Umbilical cord (tissue), 2 donors: ENCODE measurements around the gene PLCB1. TPM values are rescaled to one million over a fixed set of nuclear protein-coding genes. Genes with fewer than 3 reads are reported as not detected.
A peak's percentile ranks its signal among the peaks of the same experiment; 100 is the strongest.

Experiments
- DNase-seq: peaks from one replicate; pipeline ENCODE4 v3.0.0-alpha.2; 2015; ENCODE audit warnings: low spot score
- total RNA-seq: library from RNA; depleted of rRNA; stranded (reverse); fragments of >200 nt; gene quantifications from one replicate; pipeline ENCODE4 v1.2.3, GENCODE V29; 2014; ENCODE audit warnings: low replicate concordance; ENCODE audit not compliant: insufficient read depth

PLCB1 gene
- total RNA-seq, 1 donor from 2014 or later = 49.1 TPM

DNA sequence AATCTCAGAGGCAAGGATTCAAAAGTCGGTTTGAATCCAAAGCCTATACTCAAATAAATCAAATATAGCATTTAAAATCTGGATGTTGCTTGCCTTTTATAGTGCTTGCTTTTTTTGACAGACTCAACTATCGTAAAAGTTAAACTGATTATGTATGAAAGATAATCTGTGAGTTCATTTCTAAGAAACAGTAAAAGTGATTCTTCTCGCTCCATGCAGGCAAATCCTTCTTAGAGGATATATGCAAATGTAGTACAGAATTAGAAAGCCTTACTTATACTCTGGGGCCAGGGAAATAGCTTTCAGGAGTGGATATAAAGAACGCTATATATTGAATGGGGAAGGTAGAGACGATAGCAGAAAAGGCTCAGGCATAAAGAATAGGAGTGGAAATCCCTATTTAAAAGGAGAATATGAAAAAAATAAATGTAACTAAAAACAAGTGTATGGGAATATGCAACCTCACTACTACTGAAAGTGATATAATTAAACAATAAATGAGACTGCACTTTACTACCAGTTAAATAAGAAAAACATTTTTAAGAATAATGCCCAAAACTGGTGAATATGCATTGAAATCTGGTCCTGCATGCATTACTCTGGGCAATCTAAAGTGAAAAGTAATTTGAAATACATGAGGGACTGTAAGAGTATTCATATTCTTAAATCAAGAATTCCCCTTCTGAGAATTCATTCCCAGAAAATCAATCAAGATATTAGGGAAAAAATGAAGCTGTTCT is 575.1 kb downstream of the PLCB1 start:
- no peak for DNase-seq

DNA sequence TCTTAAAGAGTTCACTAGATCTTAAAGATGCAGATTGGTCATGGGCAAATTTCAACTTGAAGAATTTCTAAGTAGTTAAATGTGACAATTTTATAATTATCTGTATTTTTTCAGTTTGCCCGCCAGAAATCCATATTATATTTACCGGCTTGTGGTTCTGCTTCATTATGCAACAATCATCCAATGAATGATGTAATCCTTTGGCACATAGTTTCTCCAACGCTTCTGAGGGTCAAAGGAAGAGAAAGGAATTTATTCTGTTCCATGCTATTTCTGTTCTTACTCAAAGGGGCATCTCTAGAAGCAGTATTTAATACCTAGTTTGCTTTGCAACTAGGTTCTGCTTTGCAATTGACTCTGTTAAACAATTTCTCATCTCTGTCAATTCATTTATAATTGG is 577.6 kb downstream of the PLCB1 start:
- DNase-seq = no peak

- no peak for DNase-seq
Measured at GRCh38 chr20:8711501-8711900, 579.4 kb downstream of the PLCB1 start.

DNA sequence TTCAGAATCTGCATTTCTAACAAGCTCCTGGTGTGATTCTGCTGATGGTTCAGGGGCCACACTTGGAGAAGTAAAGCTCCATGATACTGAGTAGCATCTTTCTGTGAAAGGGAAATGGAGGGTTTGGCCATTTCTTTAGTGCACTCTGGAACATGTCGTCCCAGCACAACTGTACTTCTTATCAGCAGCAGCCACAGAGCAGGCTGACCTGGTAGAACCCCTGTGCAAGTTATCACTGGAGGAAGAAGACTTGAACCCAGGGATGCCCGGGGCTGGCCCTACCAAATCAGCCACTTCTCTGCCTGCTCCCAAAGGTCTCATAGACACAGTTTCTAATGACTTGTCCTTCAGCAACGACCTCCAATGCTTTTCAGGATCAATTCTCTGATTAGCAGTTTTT is 582.1 kb downstream of the PLCB1 start:
- DNase-seq = no peak

- no peak for DNase-seq
Measured at GRCh38 chr20:8718279-8718678, 586.2 kb downstream of the PLCB1 start.

DNA sequence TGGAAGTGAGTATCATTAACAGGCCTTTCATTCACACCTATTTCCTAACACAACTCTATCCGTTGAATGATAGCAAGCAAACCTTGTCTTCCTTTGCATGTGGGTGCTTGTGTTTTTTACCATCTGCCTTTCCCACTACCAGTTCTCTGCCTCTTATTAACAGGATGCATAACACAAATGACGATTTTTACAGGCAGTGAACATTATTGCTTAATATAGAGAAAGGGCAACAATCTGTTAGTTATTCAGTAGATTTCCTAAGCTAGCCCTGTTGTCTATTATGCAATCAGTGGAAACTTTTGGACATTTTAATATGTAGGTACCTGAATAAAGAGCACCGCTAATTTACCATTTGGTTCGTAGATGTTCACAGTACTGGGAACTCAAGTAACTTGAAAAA is 588.0 kb downstream of the PLCB1 start:
- DNase-seq = no peak

DNA sequence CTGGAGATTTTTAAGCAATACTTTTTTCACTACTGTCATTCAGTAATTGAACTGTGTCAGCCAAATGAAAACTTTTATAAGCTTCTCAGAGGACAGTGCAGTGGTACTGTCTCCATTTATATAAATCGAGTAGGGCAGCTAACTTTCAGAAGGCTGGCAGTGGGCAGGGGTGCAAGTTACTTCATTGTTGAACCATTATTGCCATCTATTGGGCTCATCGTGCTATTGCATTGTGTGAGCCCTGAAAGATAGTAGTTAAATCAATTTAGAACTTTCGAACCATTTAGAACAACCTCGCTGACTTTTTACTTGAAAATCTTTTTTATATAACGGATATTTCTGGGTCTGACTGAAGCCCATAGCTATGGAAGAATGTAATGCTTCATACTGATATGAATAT is 589.0 kb downstream of the PLCB1 start:
- peak; percentile 65 for DNase-seq

DNA sequence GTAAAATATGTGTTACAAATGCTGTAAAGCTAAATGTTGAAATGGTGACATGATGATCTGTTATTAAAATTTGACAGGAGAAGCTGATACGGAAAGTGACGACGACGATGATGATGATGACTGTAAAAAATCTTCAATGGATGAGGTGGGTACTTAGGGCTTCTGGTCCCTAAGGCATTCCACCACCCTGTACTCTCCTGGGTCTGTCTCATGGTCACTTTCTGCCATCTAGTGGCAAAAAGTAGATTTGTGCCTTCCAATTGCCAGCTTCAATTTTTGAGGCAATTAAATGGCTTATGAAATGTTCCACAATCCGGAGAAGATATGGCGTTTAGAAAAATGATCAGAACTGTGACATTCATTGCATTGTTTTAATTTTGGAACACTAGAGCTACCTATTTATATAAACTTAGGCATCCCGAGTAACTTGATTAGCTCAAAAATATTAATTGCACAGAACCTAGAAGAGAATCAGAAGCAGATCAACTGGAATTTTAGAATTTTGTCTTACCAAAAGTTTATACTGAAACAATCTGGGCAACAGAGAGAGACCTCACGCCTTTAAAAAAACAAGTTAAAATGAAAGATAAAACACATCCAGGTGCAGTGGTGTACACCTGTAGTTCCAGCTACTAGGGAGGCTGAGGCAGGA is 590.3 kb downstream of the PLCB1 start:
- peak; percentile 68 for DNase-seq

DNA sequence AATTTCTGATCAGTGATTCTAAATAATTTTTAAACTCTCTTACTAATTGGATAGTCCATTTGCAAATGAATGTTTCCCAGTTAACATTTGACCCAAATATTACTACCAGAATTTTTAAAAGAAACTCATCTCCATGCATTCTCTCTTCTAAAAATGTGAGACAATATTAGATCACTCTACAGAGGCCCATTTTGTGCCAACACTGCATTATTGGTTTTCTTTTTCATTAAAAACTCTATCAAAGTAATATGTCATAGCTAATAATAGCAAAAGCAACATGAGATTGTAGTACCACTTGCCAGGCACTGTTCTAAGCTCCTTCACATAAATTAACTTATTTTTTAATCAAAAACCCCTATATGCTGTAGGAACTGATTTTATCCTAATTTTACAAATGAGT is 591.2 kb downstream of the PLCB1 start:
- no peak for DNase-seq

DNA sequence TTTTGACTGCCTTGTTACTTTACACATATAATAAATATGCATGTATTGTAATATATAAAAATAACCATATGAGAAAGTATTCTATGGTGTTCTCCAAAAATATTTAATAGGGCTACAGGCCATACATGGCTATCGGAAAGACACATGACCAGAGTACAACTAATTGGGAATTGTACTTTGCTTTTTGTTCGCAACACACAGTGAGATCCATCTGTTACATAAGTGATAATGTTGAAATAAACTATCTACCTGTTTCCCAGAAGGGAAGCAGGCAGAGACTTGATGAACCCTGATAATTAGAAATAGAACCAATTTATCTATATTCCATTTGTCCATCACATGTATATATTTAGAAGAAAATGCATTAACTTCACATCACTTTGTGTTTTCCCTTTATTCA is 592.8 kb downstream of the PLCB1 start:
- no peak for DNase-seq

GRCh38 chr20:8726460-8726859 is 594.4 kb downstream of the PLCB1 start:
- DNase-seq = no peak

DNA sequence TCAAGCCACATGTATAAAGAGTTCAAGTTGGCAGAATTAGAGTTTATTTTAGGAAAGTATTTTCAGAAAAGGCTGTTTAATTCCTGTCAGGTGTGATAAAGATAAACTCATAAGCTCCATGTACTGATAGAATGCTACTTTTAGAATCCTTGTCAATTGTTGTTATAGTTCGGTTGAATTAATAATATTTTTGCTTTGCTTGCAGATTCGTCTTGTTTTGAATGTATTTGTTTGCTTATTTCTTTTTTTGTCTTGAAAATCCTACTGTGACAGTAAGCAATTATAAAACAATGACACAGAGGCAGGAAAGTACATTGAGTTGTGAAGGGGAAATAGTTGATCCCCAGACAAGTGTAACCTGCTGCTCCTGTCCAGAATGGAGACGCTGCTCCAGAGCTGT is 602.9 kb downstream of the PLCB1 start:
- no peak for DNase-seq

DNA sequence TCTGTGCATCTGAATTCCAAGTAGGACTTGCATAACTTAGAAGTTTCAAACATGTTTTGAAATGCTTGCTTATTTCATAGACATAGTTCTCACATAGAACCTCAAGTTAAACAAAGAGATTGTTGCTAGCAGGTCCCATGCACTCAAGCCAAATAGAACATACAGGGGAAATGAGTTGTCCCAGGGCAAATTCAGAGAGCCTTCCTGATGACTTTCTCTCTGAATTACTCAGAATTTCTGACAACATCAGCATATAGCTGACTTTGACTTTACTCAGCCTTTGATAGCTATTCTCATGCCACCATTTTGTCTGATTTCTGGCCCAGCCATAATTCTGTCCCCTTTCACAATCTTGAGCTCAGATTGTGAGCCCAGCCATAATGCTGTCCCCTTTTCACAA is 603.6 kb downstream of the PLCB1 start:
- no peak for DNase-seq

DNA sequence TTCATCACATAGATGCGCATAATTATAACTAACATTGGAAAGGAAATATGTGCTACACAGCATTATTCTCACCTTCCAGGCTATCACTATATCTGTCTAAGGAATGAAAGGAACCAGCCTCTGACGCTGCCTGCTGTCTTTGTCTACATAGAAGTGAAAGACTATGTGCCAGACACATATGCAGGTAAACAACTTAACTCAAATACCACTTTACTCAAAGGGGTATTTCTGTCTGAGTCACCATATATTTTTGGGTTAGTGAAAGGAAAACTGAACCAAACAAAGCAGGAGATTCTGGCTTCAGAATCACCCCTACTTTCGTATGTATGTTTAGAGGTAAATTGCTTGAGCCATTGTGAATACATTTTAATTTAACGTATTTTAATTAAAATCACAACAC is 608.2 kb downstream of the PLCB1 start:
- no peak for DNase-seq

DNA sequence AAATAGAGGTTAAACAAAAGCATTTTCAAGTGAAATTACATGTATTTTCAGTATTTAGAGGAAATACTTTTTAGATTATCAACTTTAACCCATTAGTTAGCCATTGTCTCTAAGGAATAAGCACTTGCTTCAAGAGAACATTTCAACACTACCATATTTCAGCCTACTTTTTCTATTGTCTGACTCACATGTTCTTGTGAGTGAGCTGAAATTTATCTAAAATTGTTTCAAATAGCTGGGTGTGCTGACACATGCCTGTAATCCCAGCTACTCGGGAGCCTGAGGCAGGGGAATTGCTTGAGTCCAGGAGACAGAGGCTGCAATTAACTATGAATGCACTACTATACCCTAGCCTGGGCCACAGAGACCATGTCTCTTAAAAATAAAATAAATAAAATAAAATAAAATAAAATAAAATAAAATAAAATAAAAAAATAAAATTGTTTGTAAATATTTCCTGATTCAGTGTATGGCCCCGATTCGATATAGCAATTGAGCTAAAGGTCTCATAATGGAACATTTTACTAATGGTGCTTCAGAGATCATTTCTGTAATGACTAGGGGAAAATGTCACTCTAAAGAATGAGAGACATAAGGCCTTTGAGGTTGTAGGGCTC is 612.3 kb downstream of the PLCB1 start:
- DNase-seq = no peak

DNA sequence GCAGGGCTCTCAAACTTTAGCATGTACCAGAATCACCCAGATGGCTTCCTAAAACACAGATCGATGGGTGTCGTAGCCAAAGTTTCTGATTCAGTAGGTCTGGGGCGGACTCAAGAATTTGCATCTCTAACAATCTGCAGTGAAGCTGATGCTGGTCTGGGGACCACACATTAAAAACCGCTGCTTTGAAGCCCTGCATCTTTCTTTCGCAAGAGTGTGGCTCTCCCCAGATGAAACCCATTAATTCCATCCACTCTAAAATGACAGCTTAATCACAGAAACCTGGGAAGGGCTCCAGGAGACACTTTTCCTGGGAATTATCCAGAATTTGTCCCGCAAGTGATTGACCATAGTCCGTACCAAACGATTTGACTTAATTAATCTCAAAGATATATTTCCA is 617.0 kb downstream of the PLCB1 start:
- DNase-seq = no peak

DNA sequence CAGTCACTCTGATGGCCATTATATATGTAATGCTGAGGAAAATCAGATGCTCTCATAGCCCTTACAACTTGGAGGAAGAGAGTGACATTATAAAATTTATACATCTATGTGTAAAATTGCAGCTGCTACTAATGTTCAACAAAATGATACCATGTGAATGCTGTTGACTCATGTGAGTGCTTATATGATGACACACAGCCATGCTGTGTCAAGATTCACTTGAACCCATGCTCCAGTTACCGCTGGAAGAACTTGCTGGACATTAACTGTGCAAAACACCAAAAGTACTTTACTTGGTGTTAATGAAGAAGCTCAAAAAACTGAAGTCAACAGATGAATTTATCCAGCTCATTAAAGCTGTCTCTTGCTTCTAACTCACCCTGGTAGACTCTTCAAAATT is 617.9 kb downstream of the PLCB1 start:
- DNase-seq = no peak

- no peak for DNase-seq
Measured at GRCh38 chr20:8755340-8756118, 623.5 kb downstream of the PLCB1 start.

DNA sequence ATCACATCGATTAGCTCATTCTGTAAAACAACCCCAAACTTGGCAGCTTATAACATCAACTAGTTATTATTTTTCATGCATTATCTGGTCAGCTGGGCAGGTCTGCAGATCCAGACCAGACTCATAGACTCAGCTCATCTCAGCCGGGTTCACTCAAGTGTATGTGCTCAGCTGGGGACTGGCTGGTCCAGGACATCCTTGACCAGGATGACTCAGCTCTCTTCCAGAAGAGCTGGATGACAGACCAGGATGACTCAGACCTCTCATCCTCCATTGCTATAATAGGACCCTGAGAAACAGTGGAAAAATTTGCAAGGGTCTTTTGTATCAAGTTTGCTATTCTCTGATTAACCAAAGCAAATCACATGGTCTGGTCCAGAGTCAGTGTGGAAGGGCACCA is 624.3 kb downstream of the PLCB1 start:
- DNase-seq = no peak

DNA sequence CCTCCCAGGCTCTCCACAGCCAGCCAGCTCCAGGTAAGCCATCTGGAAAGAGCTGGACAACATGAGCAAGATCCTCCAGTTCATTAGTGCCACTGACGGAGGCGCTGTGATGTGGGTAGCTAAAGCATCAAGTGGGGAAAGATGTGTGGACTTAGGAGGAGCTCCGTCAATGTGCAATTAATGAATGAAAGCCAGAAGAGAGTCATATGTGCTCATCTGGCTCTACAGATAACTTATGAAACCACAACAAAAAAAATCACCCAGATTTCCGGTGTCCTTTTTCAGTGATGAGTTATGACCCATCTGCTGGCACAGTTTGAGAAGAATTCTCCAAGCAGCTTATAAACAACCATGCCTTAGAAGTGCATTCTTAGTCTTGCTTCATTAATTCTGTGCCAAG is 625.1 kb downstream of the PLCB1 start:
- peak; percentile 18 for DNase-seq

DNA sequence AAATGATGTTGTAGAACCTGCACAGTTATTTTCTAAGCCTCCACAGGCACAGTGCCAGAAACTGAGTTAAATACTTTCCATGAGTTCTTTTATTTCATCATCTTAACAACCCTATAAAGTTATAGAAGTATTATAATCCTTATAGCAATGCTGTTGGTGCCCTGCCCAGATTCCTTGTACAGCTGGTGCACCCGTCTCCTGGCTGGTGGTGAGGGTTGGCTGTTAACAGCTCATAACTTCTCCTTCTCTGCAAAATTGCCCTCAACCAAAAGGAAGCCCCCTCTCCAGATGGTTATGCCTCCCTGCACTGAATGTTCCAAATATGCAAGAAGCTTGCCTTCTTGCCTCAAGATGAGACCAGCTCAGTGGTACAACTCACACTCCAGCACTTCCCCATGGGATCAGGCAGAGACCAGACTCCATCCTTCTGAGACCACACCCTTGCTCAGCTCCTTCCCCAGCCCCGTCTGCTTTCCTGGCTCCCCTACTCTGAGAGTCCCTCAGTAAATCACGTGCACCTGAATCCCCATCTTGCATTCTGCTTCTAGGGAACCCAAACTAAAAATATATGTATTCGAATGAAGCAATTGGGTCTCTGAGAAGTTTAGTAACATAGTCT is 632.4 kb downstream of the PLCB1 start:
- peak; percentile 31 for DNase-seq

GRCh38 chr20:8766868-8767390 is 634.9 kb downstream of the PLCB1 start:
- DNase-seq = no peak
